ENCODE measurements around the gene CD209. TPM values are rescaled to one million over a fixed set of nuclear protein-coding genes. Genes with fewer than 3 reads are reported as not detected.

The CD209 gene
- total RNA-seq, 1 experiment from 2014 or later, result not detected

DNA sequence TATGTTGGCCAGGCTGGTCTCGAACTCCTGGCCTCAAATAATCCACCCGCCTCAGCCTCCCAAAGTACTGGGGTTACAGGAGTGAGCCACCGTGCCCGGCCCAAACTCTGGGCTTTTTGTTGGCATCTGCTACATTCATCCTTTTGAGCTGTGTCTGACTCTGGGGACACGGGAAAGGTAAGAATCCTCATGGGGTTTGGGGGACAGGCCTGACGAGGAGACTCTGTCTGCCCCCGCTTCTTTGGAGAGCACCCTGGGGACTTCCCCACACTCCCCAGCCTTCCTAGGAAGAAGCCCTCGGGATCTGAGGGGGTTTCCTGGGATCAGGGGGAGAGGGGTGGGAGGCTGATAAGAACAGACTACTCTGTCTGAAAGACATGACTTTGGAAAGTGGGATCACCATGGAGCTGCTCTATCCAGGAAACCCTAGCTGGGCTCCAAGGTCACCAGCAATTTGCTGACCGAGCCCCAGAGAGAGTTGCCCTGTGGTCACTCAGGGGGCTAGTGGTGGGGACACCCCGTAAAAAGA lies 37.3 kb downstream of the CD209 start:
- Histone ChIP-seq H3K27me3 (ENCODE audit: low read length) (no peaks in the 10 kb centered on the region), H3K4me2 (ENCODE audit: low read length) (no peak overlapping the region), H3K79me2 (ENCODE audit: low read length) (no peaks in the 10 kb centered on the region), H3K4me3 (ENCODE audit: low read length) (no peak overlapping the region), H3K4me1 (ENCODE audit: insufficient read depth, low read length) (no peaks in the 10 kb centered on the region), H3K36me3 (ENCODE audit: low read depth, low read length) (no peaks in the 10 kb centered on the region), H3K9ac (ENCODE audit: low read length) (no peak overlapping the region), H3K27ac (ENCODE audit: low read length) (no peak overlapping the region), H4K20me1 (ENCODE audit: low read length) (no peaks in the 10 kb centered on the region), H3F3A (ENCODE audit: low read length, unreplicated experiment) (no peaks in the 10 kb centered on the region), H2AFZ (ENCODE audit: low read length) (no peak overlapping the region), H3K9me2 (replicated peaks; ENCODE audit: low read length) (no peaks in the 10 kb centered on the region), H3K9me3 (ENCODE audit: low read length) (no peaks in the 10 kb centered on the region)
- ATAC-seq, result no peak
- no TSS peak for BruUV-seq (replicated peaks)
- CTCF ChIA-PET, result no interaction called here
- DNase-seq, result no peak
- TF ChIP-seq, protein P1, sequence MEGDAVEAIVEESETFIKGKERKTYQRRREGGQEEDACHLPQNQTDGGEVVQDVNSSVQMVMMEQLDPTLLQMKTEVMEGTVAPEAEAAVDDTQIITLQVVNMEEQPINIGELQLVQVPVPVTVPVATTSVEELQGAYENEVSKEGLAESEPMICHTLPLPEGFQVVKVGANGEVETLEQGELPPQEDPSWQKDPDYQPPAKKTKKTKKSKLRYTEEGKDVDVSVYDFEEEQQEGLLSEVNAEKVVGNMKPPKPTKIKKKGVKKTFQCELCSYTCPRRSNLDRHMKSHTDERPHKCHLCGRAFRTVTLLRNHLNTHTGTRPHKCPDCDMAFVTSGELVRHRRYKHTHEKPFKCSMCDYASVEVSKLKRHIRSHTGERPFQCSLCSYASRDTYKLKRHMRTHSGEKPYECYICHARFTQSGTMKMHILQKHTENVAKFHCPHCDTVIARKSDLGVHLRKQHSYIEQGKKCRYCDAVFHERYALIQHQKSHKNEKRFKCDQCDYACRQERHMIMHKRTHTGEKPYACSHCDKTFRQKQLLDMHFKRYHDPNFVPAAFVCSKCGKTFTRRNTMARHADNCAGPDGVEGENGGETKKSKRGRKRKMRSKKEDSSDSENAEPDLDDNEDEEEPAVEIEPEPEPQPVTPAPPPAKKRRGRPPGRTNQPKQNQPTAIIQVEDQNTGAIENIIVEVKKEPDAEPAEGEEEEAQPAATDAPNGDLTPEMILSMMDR (conservative IDR thresholded peaks at IDR 0.05; ENCODE audit: low read depth, low read length), result no peak
- TF ChIP-seq EZH2phosphoT487 (IDR thresholded peaks at IDR 0.05; ENCODE audit: borderline replicate concordance, low read length) (no peak), EZH2 (IDR thresholded peaks at IDR 0.05; ENCODE audit: low read length, unreplicated experiment) (no peak)
- intact Hi-C loops (cut with micrococcal nuclease), result no loop called here
- POLR2A ChIA-PET (ENCODE audit: unreplicated experiment), result no interaction called here

DNA sequence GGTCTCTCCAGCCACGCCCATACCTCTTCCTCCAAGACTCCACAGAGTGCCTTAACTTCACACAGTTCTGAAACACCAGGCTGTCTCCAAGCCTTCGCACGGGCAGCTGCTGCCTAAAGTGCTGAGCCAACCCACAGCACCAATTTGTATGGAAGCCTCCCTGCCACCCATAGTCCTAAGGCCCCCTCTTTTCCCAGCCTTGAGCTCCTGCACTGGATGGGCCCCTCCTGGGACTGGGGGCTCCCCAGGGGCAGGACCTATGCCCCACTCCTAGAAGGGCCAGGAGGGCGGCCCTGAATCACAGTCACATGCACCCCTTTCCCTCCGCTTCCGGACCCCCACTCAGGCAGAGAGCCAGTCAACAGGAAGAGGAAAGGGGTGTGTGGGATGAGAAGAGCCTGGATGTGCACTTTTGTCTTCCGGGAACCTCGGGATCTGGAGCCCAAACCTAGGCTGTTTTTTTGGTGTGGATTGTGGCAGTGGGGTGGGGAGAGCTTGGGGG lies 40.3 kb downstream of the CD209 start:
- no TSS peak for BruUV-seq (replicated peaks)
- Histone ChIP-seq H3K79me2 (ENCODE audit: low read length) (no peaks in the 10 kb centered on the region), H2AFZ (ENCODE audit: low read length) (no peak overlapping the region), H3K9me3 (ENCODE audit: low read length) (no peaks in the 10 kb centered on the region), H3K36me3 (ENCODE audit: low read depth, low read length) (no peaks in the 10 kb centered on the region), H3K4me3 (ENCODE audit: low read length) (no peak overlapping the region), H3K4me2 (ENCODE audit: low read length) (no peak overlapping the region), H3K27me3 (ENCODE audit: low read length) (no peaks in the 10 kb centered on the region), H3K9me2 (replicated peaks; ENCODE audit: low read length) (no peaks in the 10 kb centered on the region), H3K27ac (ENCODE audit: low read length) (no peak overlapping the region), H3F3A (ENCODE audit: low read length, unreplicated experiment) (no peaks in the 10 kb centered on the region), H4K20me1 (ENCODE audit: low read length) (no peaks in the 10 kb centered on the region), H3K4me1 (ENCODE audit: insufficient read depth, low read length) (no peaks in the 10 kb centered on the region), H3K9ac (ENCODE audit: low read length) (no peak overlapping the region)
- ChIA-PET POLR2A (ENCODE audit: unreplicated experiment) (no interaction called here), CTCF (no interaction called here)
- DNase-seq (no peak), ATAC-seq (no peak; the same call in 1 of the 2 replicates)
- intact Hi-C loops (cut with micrococcal nuclease), result no loop called here
- TF ChIP-seq, protein P1 (conservative IDR thresholded peaks at IDR 0.05; ENCODE audit: low read depth, low read length), result no peak
- TF ChIP-seq EZH2 (IDR thresholded peaks at IDR 0.05; ENCODE audit: low read length, unreplicated experiment) (no peak), EZH2phosphoT487 (IDR thresholded peaks at IDR 0.05; ENCODE audit: borderline replicate concordance, low read length) (no peak)

DNA sequence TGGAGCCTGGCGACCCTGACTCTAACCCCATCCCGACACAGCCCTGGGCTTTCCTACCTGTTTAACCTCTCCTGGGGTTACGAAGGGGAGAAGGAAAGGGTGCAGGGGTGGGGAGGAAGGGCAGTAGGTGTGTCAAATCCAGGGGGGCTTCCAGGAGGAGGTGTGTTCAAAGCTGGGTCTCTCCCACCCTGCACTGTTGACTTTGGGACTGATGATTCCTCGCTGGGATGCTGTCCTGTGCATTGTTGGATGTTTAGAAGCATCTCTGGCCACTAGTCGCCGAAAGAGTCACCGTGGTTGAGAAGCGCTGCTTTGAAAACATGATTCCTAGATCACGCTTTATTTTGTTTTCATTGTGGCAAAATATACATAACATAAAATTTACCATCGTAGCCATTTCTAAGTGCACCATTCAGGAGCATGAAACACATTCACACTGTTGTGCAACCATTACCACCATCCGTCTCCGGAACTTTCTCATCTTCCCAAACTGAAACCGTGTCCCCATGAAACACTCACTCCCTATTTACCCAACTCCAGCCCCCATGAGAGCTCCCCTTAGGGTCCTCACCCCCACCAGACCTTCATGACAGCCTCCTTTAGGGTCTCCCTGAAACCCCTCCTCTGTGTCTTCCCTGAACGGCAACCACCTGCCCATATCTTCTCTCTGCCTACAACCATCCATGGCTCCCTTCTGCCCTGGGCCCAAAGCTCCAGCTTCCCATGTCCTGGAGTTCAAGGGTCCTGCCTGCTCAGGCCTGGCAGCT lies 41.0 kb downstream of the CD209 start:
- ATAC-seq (no peak), DNase-seq (no peak)
- H3F3A ChIP-seq (ENCODE audit: low read length, unreplicated experiment), result no peaks in the 10 kb centered on the region
- ChIA-PET CTCF (no interaction called here), POLR2A (ENCODE audit: unreplicated experiment) (no interaction called here)
- no peaks in the 10 kb centered on the region for H3K79me2 ChIP-seq (ENCODE audit: low read length)
- no peak overlapping the region for H3K27ac ChIP-seq (ENCODE audit: low read length)
- H3K9me3 ChIP-seq (ENCODE audit: low read length), result no peaks in the 10 kb centered on the region
- no peak overlapping the region for H2AFZ ChIP-seq (ENCODE audit: low read length)
- intact Hi-C loops (cut with micrococcal nuclease), result no loop called here
- H3K9ac ChIP-seq (ENCODE audit: low read length), result no peak overlapping the region
- no peaks in the 10 kb centered on the region for H3K36me3 ChIP-seq (ENCODE audit: low read depth, low read length)
- H3K27me3 ChIP-seq (ENCODE audit: low read length), result no peaks in the 10 kb centered on the region
- no peak overlapping the region for H3K4me3 ChIP-seq (ENCODE audit: low read length)
- BruUV-seq (replicated peaks), result no TSS peak
- H3K9me2 ChIP-seq (replicated peaks; ENCODE audit: low read length), result no peaks in the 10 kb centered on the region
- no peaks in the 10 kb centered on the region for H3K4me1 ChIP-seq (ENCODE audit: insufficient read depth, low read length)
- H3K4me2 ChIP-seq (ENCODE audit: low read length), result no peak overlapping the region
- TF ChIP-seq EZH2 (IDR thresholded peaks at IDR 0.05; ENCODE audit: low read length, unreplicated experiment), result no peak
- TF ChIP-seq, protein P1 (conservative IDR thresholded peaks at IDR 0.05; ENCODE audit: low read depth, low read length), result no peak
- no peak for TF ChIP-seq EZH2phosphoT487 (IDR thresholded peaks at IDR 0.05; ENCODE audit: borderline replicate concordance, low read length)
- H4K20me1 ChIP-seq (ENCODE audit: low read length), result no peaks in the 10 kb centered on the region
